NCI-H2196 treated with DMSO at 0.1 percent for 48 hours (cell line): ENCODE results near the gene PRRC2C.
"Not testable (repeated sequence)": the region's sequence is repeated elsewhere in the genome, so short reads cannot be mapped to it uniquely, and the experiment has no call there.

Experiments used
- DNase-seq: peaks from one replicate; lab custom pipeline; 2025; ENCODE audit not compliant: unreplicated experiment; lab: John Stamatoyannopoulos, UW

PRRC2C gene

DNA sequence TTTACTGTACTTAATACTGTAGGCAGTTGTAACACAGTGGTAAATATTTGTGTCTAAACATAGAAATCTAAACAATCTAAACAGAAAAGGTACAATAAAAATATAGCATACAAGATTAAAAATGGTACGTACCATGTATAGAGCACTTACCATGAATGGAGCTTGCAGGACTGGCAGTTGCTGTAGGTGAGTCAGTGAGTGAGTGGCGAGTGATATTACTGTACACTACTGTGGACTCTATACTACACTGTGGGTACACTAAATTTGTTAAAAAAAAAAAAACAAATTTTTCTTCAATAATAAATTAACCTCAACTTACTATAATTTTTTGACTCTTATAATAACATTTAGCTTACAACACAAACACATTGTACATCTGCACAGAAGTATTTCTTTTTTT, 97.3 kb downstream of the PRRC2C start:
- no peak for DNase-seq

GRCh38 chr1:171583591-171584201, 98.4 kb downstream of the PRRC2C start:
- no peak for DNase-seq

DNA sequence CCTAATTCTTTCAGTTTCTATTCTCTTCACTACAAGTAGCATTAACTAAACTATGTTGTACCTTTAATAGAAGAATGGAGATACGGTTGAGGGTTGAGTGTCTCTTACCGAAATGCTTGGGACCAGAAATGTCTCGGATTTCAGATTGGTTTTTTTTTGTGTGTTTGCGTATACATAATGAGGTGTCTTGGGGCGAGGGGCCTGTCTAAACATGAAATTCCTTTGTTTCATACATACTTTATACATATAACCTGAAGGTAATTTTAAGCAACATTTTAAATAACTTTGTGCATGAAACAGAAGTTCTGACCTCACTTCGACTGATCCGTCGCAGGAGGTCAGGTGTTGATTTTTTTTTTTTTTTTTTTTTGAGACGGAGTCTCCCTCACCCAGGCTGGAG, 100.4 kb downstream of the PRRC2C start:
- no peak for DNase-seq

DNA sequence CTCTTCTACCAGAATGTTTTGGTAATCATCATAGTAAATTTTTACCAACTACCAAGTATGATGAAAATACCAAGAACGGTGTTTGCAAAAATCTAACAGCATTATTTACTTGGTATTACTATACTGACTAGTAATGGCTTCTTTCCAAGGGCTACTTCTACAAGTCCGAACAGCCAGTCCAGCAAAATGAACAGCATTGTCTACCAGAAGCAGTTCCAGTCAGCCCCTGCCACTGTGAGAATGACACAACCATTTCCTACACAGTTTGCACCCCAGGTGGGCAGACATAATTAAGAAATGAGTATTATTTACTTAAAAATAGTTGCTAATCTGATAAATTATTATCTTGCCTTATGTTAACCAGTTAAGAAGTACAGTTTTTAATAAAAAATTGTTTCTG, 102.9 kb downstream of the PRRC2C start:
- DNase-seq: no peak

GRCh38 chr1:171590022-171590421, 104.7 kb downstream of the PRRC2C start:
- no peak for DNase-seq

DNA sequence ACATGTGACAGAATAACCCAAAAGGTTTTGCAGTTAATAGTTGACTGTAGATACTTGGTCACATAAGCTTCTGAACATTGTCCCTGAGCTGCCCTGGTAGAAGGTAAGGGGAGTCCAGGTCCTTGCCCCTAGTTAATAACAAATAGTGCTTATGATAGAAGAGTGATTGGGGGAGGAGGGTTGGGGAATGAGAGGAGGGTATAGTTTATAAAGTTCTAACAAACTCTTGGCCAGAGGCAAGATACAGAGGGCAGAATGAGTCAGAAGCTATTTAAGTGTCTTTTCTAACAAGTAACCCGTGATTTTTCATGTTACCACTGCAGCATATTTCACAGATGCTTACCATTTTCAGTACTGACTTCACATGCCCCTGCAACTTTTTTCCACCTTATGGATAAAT, 110.0 kb downstream of the PRRC2C start:
- DNase-seq: no peak

- no peak for DNase-seq
Observed at GRCh38 chr1:171596119-171596518, 110.8 kb downstream of the PRRC2C start.

- no peak for DNase-seq
Observed at GRCh38 chr1:171596705-171597104, 111.4 kb downstream of the PRRC2C start.

- DNase-seq: no peak
Observed at GRCh38 chr1:171597203-171597602, 111.9 kb downstream of the PRRC2C start.

DNA sequence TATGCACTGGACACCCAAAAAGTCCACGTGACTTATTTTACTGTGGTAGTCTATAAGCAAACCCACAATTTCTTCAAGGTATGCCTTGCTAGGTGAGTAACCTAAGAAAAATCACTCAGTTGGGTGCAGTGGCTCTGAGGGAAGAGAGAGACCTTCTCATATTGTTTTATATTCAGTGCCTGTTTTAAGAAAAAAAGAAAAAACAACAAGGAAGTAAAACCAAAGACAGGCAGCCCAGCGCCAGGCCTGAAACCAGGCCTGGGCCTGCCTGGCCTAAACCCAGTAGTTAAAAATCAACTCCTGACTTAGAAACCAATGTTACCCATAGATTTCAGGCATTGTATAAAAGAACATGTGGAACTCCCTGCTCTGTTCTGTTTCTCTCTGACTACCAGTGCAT, 115.0 kb downstream of the PRRC2C start:
- not testable (repeated sequence) for DNase-seq

DNA sequence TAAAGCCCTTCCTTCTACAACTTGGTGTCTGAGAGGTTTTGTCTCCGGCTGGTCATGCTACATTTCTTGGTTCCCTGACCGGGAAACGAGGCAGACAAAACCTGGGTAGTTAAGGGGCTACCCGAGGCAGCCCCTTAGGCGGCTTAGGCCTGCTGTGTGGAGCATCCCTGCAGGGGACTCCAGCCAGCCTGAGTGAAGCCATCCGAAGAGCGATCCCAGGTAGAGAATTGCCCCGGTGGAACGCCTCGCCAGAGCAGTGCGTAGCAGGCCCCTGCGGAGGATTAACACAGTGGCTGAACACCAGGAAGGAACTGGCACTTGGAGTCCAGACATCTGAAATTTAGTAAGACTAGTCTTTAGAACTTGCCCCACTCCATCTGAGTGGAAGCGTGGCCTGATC, 115.5 kb downstream of the PRRC2C start:
- no peak for DNase-seq

- not testable (repeated sequence) for DNase-seq
Observed at GRCh38 chr1:171603042-171603441, 117.7 kb downstream of the PRRC2C start.

- no peak for DNase-seq
Observed at GRCh38 chr1:171606402-171606941, 121.1 kb downstream of the PRRC2C start.

DNA sequence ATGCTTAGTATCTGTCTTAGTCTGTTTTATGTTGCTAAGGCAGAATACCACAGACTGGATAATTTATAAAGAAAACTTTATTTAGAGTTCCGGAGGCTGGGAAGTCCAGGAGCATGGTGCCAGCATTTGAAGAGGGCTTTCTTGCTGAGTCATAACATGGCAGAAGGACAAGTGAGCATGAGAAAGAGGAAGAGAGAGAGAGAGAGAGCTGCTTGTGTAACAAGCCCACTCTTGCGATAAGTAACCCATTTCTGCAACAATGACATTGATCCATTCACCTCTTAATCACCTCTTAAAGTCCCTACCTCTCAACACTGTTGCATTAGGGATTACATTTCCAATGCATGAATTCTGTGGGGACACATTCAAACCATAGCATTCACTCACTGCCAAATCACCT, 125.1 kb downstream of the PRRC2C start:
- no peak for DNase-seq

DNA sequence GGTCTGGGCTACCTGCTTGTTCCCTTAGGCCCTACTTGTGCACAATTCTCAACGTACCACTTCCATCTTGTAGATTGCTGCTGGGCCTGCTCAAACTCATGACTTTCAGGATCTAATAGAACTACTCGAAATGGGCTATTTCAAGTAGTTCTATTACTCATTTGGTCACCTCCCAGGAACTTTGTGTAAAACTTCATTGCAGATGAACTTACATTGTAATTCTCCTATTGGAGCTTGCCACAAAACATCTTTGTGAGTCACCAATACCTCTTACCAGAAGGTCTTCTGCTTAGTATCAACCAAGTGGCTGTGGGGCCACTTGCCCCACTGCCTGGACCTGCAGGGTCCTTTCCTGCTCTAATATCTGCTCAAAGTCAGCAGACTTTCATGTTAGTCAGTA, 126.0 kb downstream of the PRRC2C start:
- DNase-seq: no peak

GRCh38 chr1:171613282-171613681, 128.0 kb downstream of the PRRC2C start:
- no peak for DNase-seq

GRCh38 chr1:171615122-171615906, 130.0 kb downstream of the PRRC2C start:
- DNase-seq: not testable (repeated sequence)

GRCh38 chr1:171616586-171616985, 131.3 kb downstream of the PRRC2C start:
- DNase-seq: no peak

- no peak for DNase-seq
Observed at GRCh38 chr1:171622152-171622462, 136.8 kb downstream of the PRRC2C start, which contains the start of gene MYOCOS. Gene MYOCOS, plus strand, starts transcription at chr1:171622243. Its CDS starts 1,641 bp downstream, at chr1:171623884.

DNA sequence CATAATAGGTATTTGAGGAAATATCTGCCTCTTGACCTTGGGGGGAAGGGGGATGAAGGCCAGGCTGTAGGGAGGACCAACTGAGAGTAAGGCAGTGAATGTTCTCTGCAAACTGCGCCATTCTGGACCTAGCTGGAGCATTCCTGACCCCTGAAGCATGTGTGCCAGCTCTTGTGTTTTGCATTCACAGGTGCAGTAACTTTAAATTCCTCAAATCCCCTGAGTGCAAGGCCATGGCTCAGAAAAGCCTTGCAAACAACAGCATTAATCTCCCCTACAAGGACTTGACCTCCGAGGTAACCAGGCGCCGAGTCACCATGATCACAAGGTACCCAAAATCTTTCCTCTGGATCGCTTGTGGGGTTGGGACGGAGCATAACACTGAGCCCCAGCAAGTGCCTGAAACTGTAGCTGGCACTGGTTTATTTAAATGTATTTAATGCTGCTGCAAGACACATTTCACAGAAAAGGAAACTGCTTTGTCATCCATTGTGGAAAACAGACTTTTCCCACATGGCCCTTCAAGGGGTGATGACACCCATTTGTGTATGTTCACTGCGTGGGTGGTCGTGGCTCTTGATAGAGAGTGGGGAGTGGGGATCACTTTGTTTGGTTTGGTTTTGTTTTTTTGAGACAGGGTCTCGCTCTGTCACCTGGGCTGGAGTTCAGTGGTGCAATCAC, 138.5 kb downstream of the PRRC2C start:
- no peak for DNase-seq

- no peak for DNase-seq
Observed at GRCh38 chr1:171625225-171625624, 139.9 kb downstream of the PRRC2C start.

DNA sequence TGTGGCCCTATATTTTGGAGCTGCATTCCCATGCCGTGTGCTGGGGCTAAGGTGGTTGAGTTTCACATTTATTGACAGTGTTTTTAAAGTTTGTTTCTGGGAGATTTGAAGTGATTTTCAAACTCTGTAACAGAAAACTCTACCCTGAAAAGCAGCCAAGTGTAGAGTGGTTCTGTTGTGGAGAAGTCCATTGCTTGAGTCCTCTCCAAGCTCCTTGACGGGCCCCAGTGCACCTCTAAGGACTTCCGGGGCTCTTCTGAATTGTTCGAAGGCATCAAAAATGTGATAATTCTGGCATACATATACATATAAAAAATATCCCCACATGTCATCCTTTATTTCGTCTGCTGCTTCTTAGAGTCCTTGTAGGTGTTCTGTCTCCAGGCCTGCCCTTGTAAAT, 141.7 kb downstream of the PRRC2C start:
- no peak for DNase-seq
